ENCODE data around the gene FAR1.
"Not testable (repeated sequence)": the region's sequence is repeated elsewhere in the genome, so short reads cannot be mapped to it uniquely, and the experiment has no call there.

Gene FAR1

GRCh38 chr11:13745165-13745564, 76.7 kb downstream of the FAR1 start:
- Histone ChIP-seq H3K4me1 (ENCODE audit: control insufficient read depth, insufficient read depth, low read length) (no peaks in the 10 kb centered on the region), H3K27ac (ENCODE audit: low read depth, low read length) (no peak overlapping the region), H3K27me3 (ENCODE audit: control insufficient read depth, insufficient read depth, low read length) (no peaks in the 10 kb centered on the region)

GRCh38 chr11:13753316-13753715, 84.8 kb downstream of the FAR1 start:
- H3K4me1 ChIP-seq (ENCODE audit: control insufficient read depth, insufficient read depth, low read length); H3K27me3 ChIP-seq (ENCODE audit: control insufficient read depth, insufficient read depth, low read length); H3K27ac ChIP-seq (ENCODE audit: low read depth, low read length); H3K4me3 ChIP-seq (ENCODE audit: low read length); H3K36me3 ChIP-seq (ENCODE audit: control insufficient read depth, insufficient read depth, low read length); H3K9ac ChIP-seq (ENCODE audit: low read length): not testable (repeated sequence)

More at GRCh38 chr11:13745165-13745564, 76.7 kb downstream of the FAR1 start:
- no peak overlapping the region for H3K9ac ChIP-seq (ENCODE audit: low read length)
- H3K4me3 ChIP-seq (ENCODE audit: low read length), result no peak overlapping the region
- no peaks in the 10 kb centered on the region for H3K36me3 ChIP-seq (ENCODE audit: control insufficient read depth, insufficient read depth, low read length)

- Histone ChIP-seq H3K4me3 (ENCODE audit: low read length) (no peak overlapping the region), H3K4me1 (ENCODE audit: control insufficient read depth, insufficient read depth, low read length) (no peaks in the 10 kb centered on the region), H3K27ac (ENCODE audit: low read depth, low read length) (no peak overlapping the region), H3K36me3 (ENCODE audit: control insufficient read depth, insufficient read depth, low read length) (no peaks in the 10 kb centered on the region), H3K9ac (ENCODE audit: low read length) (no peak overlapping the region), H3K27me3 (ENCODE audit: control insufficient read depth, insufficient read depth, low read length) (peaks cover 3% of the 10 kb centered on the region)
Measured at GRCh38 chr11:13759050-13759449, 90.6 kb downstream of the FAR1 start.

GRCh38 chr11:13760115-13760514, 91.6 kb downstream of the FAR1 start:
- Histone ChIP-seq H3K27ac (ENCODE audit: low read depth, low read length) (no peak overlapping the region), H3K27me3 (ENCODE audit: control insufficient read depth, insufficient read depth, low read length) (peaks cover 3% of the 10 kb centered on the region), H3K4me3 (ENCODE audit: low read length) (no peak overlapping the region), H3K36me3 (ENCODE audit: control insufficient read depth, insufficient read depth, low read length) (no peaks in the 10 kb centered on the region), H3K4me1 (ENCODE audit: control insufficient read depth, insufficient read depth, low read length) (no peaks in the 10 kb centered on the region), H3K9ac (ENCODE audit: low read length) (no peak overlapping the region)

GRCh38 chr11:13761250-13761649, 92.8 kb downstream of the FAR1 start:
- Histone ChIP-seq H3K27ac (ENCODE audit: low read depth, low read length) (no peak overlapping the region), H3K9ac (ENCODE audit: low read length) (no peak overlapping the region), H3K4me1 (ENCODE audit: control insufficient read depth, insufficient read depth, low read length) (no peaks in the 10 kb centered on the region), H3K4me3 (ENCODE audit: low read length) (no peak overlapping the region), H3K27me3 (ENCODE audit: control insufficient read depth, insufficient read depth, low read length) (peaks cover 3% of the 10 kb centered on the region), H3K36me3 (ENCODE audit: control insufficient read depth, insufficient read depth, low read length) (no peaks in the 10 kb centered on the region)

GRCh38 chr11:13761716-13762115, 93.2 kb downstream of the FAR1 start:
- no peak overlapping the region for H3K27ac ChIP-seq (ENCODE audit: low read depth, low read length)
- no peak overlapping the region for H3K4me3 ChIP-seq (ENCODE audit: low read length)
- H3K9ac ChIP-seq (ENCODE audit: low read length), result no peak overlapping the region
- H3K4me1 ChIP-seq (ENCODE audit: control insufficient read depth, insufficient read depth, low read length), result no peaks in the 10 kb centered on the region
- peaks cover 3% of the 10 kb centered on the region for H3K27me3 ChIP-seq (ENCODE audit: control insufficient read depth, insufficient read depth, low read length)
- no peaks in the 10 kb centered on the region for H3K36me3 ChIP-seq (ENCODE audit: control insufficient read depth, insufficient read depth, low read length)

GRCh38 chr11:13762718-13763117, 94.2 kb downstream of the FAR1 start:
- no peaks in the 10 kb centered on the region for H3K36me3 ChIP-seq (ENCODE audit: control insufficient read depth, insufficient read depth, low read length)
- no peaks in the 10 kb centered on the region for H3K4me1 ChIP-seq (ENCODE audit: control insufficient read depth, insufficient read depth, low read length)
- no peak overlapping the region for H3K4me3 ChIP-seq (ENCODE audit: low read length)
- peaks cover 3% of the 10 kb centered on the region for H3K27me3 ChIP-seq (ENCODE audit: control insufficient read depth, insufficient read depth, low read length)
- no peak overlapping the region for H3K9ac ChIP-seq (ENCODE audit: low read length)
- no peak overlapping the region for H3K27ac ChIP-seq (ENCODE audit: low read depth, low read length)

- Histone ChIP-seq H3K36me3 (ENCODE audit: control insufficient read depth, insufficient read depth, low read length) (no peaks in the 10 kb centered on the region), H3K9ac (ENCODE audit: low read length) (no peak overlapping the region), H3K4me1 (ENCODE audit: control insufficient read depth, insufficient read depth, low read length) (no peaks in the 10 kb centered on the region), H3K27me3 (ENCODE audit: control insufficient read depth, insufficient read depth, low read length) (peaks cover 3% of the 10 kb centered on the region), H3K4me3 (ENCODE audit: low read length) (no peak overlapping the region), H3K27ac (ENCODE audit: low read depth, low read length) (no peak overlapping the region)
Measured at GRCh38 chr11:13763341-13763740, 94.9 kb downstream of the FAR1 start.

GRCh38 chr11:13765886-13766285, 97.4 kb downstream of the FAR1 start:
- Histone ChIP-seq H3K27ac (ENCODE audit: low read depth, low read length) (no peak overlapping the region), H3K36me3 (ENCODE audit: control insufficient read depth, insufficient read depth, low read length) (no peaks in the 10 kb centered on the region), H3K4me3 (ENCODE audit: low read length) (no peak overlapping the region), H3K4me1 (ENCODE audit: control insufficient read depth, insufficient read depth, low read length) (no peaks in the 10 kb centered on the region), H3K9ac (ENCODE audit: low read length) (no peak overlapping the region), H3K27me3 (ENCODE audit: control insufficient read depth, insufficient read depth, low read length) (no peaks in the 10 kb centered on the region)

- Histone ChIP-seq H3K27me3 (ENCODE audit: control insufficient read depth, insufficient read depth, low read length) (no peaks in the 10 kb centered on the region), H3K4me3 (ENCODE audit: low read length) (no peak overlapping the region), H3K9ac (ENCODE audit: low read length) (no peak overlapping the region), H3K36me3 (ENCODE audit: control insufficient read depth, insufficient read depth, low read length) (no peaks in the 10 kb centered on the region), H3K4me1 (ENCODE audit: control insufficient read depth, insufficient read depth, low read length) (no peaks in the 10 kb centered on the region), H3K27ac (ENCODE audit: low read depth, low read length) (no peak overlapping the region)
Measured at GRCh38 chr11:13767471-13767870, 99.0 kb downstream of the FAR1 start.

GRCh38 chr11:13769188-13769587, 100.7 kb downstream of the FAR1 start:
- H3K9ac ChIP-seq (ENCODE audit: low read length), result no peak overlapping the region
- H3K27ac ChIP-seq (ENCODE audit: low read depth, low read length), result no peak overlapping the region
- no peaks in the 10 kb centered on the region for H3K27me3 ChIP-seq (ENCODE audit: control insufficient read depth, insufficient read depth, low read length)
- H3K36me3 ChIP-seq (ENCODE audit: control insufficient read depth, insufficient read depth, low read length), result no peaks in the 10 kb centered on the region
- H3K4me3 ChIP-seq (ENCODE audit: low read length), result no peak overlapping the region
- no peaks in the 10 kb centered on the region for H3K4me1 ChIP-seq (ENCODE audit: control insufficient read depth, insufficient read depth, low read length)

GRCh38 chr11:13771151-13771550, 102.7 kb downstream of the FAR1 start:
- no peaks in the 10 kb centered on the region for H3K27me3 ChIP-seq (ENCODE audit: control insufficient read depth, insufficient read depth, low read length)
- H3K27ac ChIP-seq (ENCODE audit: low read depth, low read length), result no peak overlapping the region
- H3K4me1 ChIP-seq (ENCODE audit: control insufficient read depth, insufficient read depth, low read length), result no peaks in the 10 kb centered on the region
- no peak overlapping the region for H3K9ac ChIP-seq (ENCODE audit: low read length)
- H3K36me3 ChIP-seq (ENCODE audit: control insufficient read depth, insufficient read depth, low read length), result no peaks in the 10 kb centered on the region
- H3K4me3 ChIP-seq (ENCODE audit: low read length), result no peak overlapping the region

GRCh38 chr11:13772223-13773046, 104.0 kb downstream of the FAR1 start:
- no peak overlapping the region for H3K9ac ChIP-seq (ENCODE audit: low read length)
- no peak overlapping the region for H3K4me3 ChIP-seq (ENCODE audit: low read length)
- no peaks in the 10 kb centered on the region for H3K27me3 ChIP-seq (ENCODE audit: control insufficient read depth, insufficient read depth, low read length)
- H3K4me1 ChIP-seq (ENCODE audit: control insufficient read depth, insufficient read depth, low read length), result no peaks in the 10 kb centered on the region
- no peak overlapping the region for H3K27ac ChIP-seq (ENCODE audit: low read depth, low read length)
- no peaks in the 10 kb centered on the region for H3K36me3 ChIP-seq (ENCODE audit: control insufficient read depth, insufficient read depth, low read length)

Measured in rectal smooth muscle tissue (tissue), 1 donor.